22Rv1 (cell line): ENCODE data around the gene C3orf18.

ENCODE experiments used
- ZFX ChIP-seq: fragments of 450-650 bp; IDR thresholded peaks from 2 replicates; pipeline ENCODE4 v1.6.1; 2017; ENCODE audit warnings: antibody characterized with exemption, borderline replicate concordance
- TF ChIP-seq, protein P1 (sequence below): fragments of 450-650 bp; IDR thresholded peaks from 2 replicates; pipeline ENCODE4 v1.5.1; 2017; ENCODE audit warnings: mild to moderate bottlenecking

DNA sequence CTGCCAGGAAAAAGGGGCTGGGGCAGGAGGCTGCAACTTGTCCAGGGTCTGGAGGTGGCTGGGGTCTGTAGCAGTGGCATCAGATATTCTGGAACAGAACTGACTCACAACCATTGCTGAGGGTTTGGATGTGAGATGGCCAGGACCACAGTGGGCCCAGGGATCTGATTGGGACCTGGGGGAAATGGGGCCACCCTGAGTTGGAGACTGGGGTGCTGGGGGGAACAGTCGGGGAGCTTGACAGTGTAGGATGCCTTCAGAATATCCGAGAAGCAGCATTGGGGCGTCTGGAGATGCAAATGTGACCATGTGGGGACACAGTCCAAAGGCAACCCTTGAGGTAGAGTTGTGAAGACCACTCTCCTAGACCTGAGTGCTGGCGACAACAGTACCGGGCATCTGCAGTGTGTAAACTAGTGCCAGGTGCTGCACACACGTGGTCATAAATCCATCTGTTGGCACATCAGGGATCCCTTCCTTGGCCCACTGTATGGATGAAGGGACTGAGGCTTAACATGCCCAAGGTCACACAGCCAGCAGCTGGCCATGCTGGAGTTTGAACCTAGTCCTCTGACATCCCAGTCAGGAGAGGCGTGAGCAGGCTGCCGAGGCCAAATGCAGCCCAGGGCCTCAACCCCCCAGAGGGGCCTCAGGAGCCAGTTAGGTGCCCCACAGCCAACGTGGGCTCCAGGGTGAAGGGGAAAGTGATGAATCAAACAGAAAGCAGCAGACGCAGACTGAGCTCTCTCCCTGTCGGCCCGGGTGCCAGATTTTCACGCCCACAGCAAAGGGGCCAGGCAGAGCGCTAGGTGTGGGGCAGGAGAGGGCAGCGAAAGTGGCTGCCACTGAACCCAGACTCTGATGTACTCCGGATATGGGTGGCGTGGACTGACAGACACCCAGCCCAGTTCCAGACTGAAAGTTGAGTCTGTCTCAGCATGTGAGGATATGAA, 20.5 kb upstream of the C3orf18 start:
- TF ChIP-seq, protein P1, sequence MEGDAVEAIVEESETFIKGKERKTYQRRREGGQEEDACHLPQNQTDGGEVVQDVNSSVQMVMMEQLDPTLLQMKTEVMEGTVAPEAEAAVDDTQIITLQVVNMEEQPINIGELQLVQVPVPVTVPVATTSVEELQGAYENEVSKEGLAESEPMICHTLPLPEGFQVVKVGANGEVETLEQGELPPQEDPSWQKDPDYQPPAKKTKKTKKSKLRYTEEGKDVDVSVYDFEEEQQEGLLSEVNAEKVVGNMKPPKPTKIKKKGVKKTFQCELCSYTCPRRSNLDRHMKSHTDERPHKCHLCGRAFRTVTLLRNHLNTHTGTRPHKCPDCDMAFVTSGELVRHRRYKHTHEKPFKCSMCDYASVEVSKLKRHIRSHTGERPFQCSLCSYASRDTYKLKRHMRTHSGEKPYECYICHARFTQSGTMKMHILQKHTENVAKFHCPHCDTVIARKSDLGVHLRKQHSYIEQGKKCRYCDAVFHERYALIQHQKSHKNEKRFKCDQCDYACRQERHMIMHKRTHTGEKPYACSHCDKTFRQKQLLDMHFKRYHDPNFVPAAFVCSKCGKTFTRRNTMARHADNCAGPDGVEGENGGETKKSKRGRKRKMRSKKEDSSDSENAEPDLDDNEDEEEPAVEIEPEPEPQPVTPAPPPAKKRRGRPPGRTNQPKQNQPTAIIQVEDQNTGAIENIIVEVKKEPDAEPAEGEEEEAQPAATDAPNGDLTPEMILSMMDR, result no peak
- no peak for TF ChIP-seq ZFX
